ENCODE results near the gene ZNF175. TPM values are rescaled to one million over a fixed set of nuclear protein-coding genes. Genes with fewer than 3 reads are reported as not detected.

The ZNF175 gene
- polyA plus RNA-seq, 1 of the 3 experiments (the other 2 are of a cell fraction) = 3.1 TPM

GRCh38 chr19:51564791-51565190, 6.3 kb upstream of the ZNF175 start:
- H3K4me1 ChIP-seq (ENCODE audit: control insufficient read depth in 1 of 2, insufficient read depth in 2 of 2, low read depth in 1 of 2, low read length in 1 of 2) = no peaks in the 10 kb centered on the region
- no peak overlapping the region for H3K4me2 ChIP-seq
- WGBS (ENCODE audit: low lambda C conversion rate) = 13% methylated on average over 6 of the region's 6 CpGs
- H2AFZ ChIP-seq (ENCODE audit: low read depth) = no peak overlapping the region
- H3K79me2 ChIP-seq (ENCODE audit: insufficient read depth) = no peaks in the 10 kb centered on the region
- H3K36me3 ChIP-seq (replicated peaks in 1 of 2; ENCODE audit: control insufficient read depth in 1 of 2, insufficient read depth in 2 of 2, low read length in 1 of 2) = no peaks in the 10 kb centered on the region
- no peak overlapping the region for H3K4me3 ChIP-seq (ENCODE audit: low read depth in 2 of 2, low read length in 1 of 2)
- H3K9me3 ChIP-seq = no peaks in the 10 kb centered on the region; the same call in 1 of the 2 replicates
- H3K9me2 ChIP-seq = no peaks in the 10 kb centered on the region
- H3K27ac ChIP-seq (ENCODE audit: low read depth in 2 of 2, low read length in 1 of 2) = no peak overlapping the region
- POLR2A ChIA-PET = no interaction called here
- peaks cover 39% of the 10 kb centered on the region; the same call in 1 of the 2 replicates for H3K27me3 ChIP-seq (ENCODE audit: insufficient read depth)
- peaks cover 5% of the 10 kb centered on the region for H3F3A ChIP-seq (replicated peaks; ENCODE audit: insufficient read depth)
- no peak for DNase-seq
- CTCF ChIA-PET = interaction anchor here (0.8 kb wide), 1 partner anchor 91 kb away, joined by 3 read pairs; no protein-coding TSS in a partner anchor
- no peaks in the 10 kb centered on the region for H4K20me1 ChIP-seq (ENCODE audit: insufficient read depth)
- no peak for TF ChIP-seq USF1 (IDR thresholded peaks at IDR 0.05; ENCODE audit: borderline replicate concordance, low read depth)
- no peak for TF ChIP-seq IRF3 (IDR thresholded peaks at IDR 0.05; ENCODE audit: low read depth, low read length)
- no peak for TF ChIP-seq MAX (IDR thresholded peaks at IDR 0.05; ENCODE audit: low read depth)
- no peak for TF ChIP-seq ELF1 (IDR thresholded peaks at IDR 0.05)
- no peak for TF ChIP-seq TEAD4 (IDR thresholded peaks at IDR 0.05; ENCODE audit: borderline replicate concordance, insufficient read depth)
- no peak for TF ChIP-seq CHD2 (IDR thresholded peaks at IDR 0.05; ENCODE audit: low read length, partially characterized antibody)
- no peak for TF ChIP-seq EP300 (IDR thresholded peaks at IDR 0.05; ENCODE audit: borderline replicate concordance in 1 of 2, low read depth in 1 of 2, low read length in 1 of 2)
- no peak for TF ChIP-seq RXRA (IDR thresholded peaks at IDR 0.05; ENCODE audit: borderline replicate concordance, low read depth)
- TF ChIP-seq FOSL2 (IDR thresholded peaks at IDR 0.05; ENCODE audit: borderline replicate concordance, low read depth) = no peak
- no peak for TF ChIP-seq TCF12 (IDR thresholded peaks at IDR 0.05)
- no peak for TF ChIP-seq POLR2AphosphoS5 (IDR thresholded peaks at IDR 0.05; ENCODE audit: low read depth, low read length)
- no peak for TF ChIP-seq TAF1 (IDR thresholded peaks at IDR 0.05; ENCODE audit: borderline replicate concordance, low read depth, low read length)
- no peak for TF ChIP-seq NFIC (IDR thresholded peaks at IDR 0.05; ENCODE audit: borderline replicate concordance)
- TF ChIP-seq RCOR1 (IDR thresholded peaks at IDR 0.05; ENCODE audit: low read length) = no peak
- TF ChIP-seq USF2 (IDR thresholded peaks at IDR 0.05; ENCODE audit: borderline replicate concordance, low read depth, low read length) = no peak
- TF ChIP-seq NRF1 (IDR thresholded peaks at IDR 0.05; ENCODE audit: low read depth, low read length) = no peak
- H3K9ac ChIP-seq = no peak overlapping the region

GRCh38 chr19:51565583-51565982, 5.5 kb upstream of the ZNF175 start:
- Histone ChIP-seq H3K4me1 (ENCODE audit: control insufficient read depth in 1 of 2, insufficient read depth in 2 of 2, low read depth in 1 of 2, low read length in 1 of 2) (no peaks in the 10 kb centered on the region), H3K79me2 (ENCODE audit: insufficient read depth) (no peaks in the 10 kb centered on the region), H3F3A (replicated peaks; ENCODE audit: insufficient read depth) (peaks cover 5% of the 10 kb centered on the region), H3K27me3 (ENCODE audit: insufficient read depth) (peaks cover 39% of the 10 kb centered on the region; the same call in 1 of the 2 replicates), H3K9me2 (no peaks in the 10 kb centered on the region), H3K9me3 (no peaks in the 10 kb centered on the region; the same call in 1 of the 2 replicates), H3K36me3 (replicated peaks in 1 of 2; ENCODE audit: control insufficient read depth in 1 of 2, insufficient read depth in 2 of 2, low read length in 1 of 2) (no peaks in the 10 kb centered on the region), H2AFZ (ENCODE audit: low read depth) (no peak overlapping the region), H3K27ac (ENCODE audit: low read depth in 2 of 2, low read length in 1 of 2) (no peak overlapping the region), H3K9ac (no peak overlapping the region), H3K4me3 (ENCODE audit: low read depth in 2 of 2, low read length in 1 of 2) (no peak overlapping the region), H3K4me2 (no peak overlapping the region), H4K20me1 (ENCODE audit: insufficient read depth) (no peaks in the 10 kb centered on the region)
- 0% methylated on average over 4 of the region's 4 CpGs for WGBS (ENCODE audit: low lambda C conversion rate)
- POLR2A ChIA-PET = no interaction called here
- TF ChIP-seq ZBTB33 (IDR thresholded peaks at IDR 0.05; ENCODE audit: borderline replicate concordance, low read depth) = no peak
- TF ChIP-seq SIN3A (IDR thresholded peaks at IDR 0.05; ENCODE audit: borderline replicate concordance, low read depth, low read length) = no peak
- TF ChIP-seq FOSL2 (IDR thresholded peaks at IDR 0.05; ENCODE audit: borderline replicate concordance, low read depth) = no peak
- CTCF ChIA-PET = interaction anchor here (0.9 kb wide), 1 partner anchor 15 kb away, joined by 3 read pairs; no protein-coding TSS in a partner anchor
- DNase-seq = no peak

Data from SK-N-SH (cell line).